ENCODE results near the gene LVRN.

Gene LVRN

GRCh38 chr5:116068028-116068632, 105.9 kb downstream of the LVRN start:
- TF ChIP-seq ZFX (IDR thresholded peaks at IDR 0.05; ENCODE audit: borderline replicate concordance) (no peak), CTCF (IDR thresholded peaks at IDR 0.05) (peak; percentile 96)
- H3K27ac ChIP-seq, result no peak overlapping the region

- TF ChIP-seq CTCF (IDR thresholded peaks at IDR 0.05), result no peak
- no peak for TF ChIP-seq ZFX (IDR thresholded peaks at IDR 0.05; ENCODE audit: borderline replicate concordance)
- H3K27ac ChIP-seq, result no peak overlapping the region
Observed at GRCh38 chr5:116071211-116071610, 108.9 kb downstream of the LVRN start.

- H3K27ac ChIP-seq, result no peak overlapping the region
- no peak for TF ChIP-seq ZFX (IDR thresholded peaks at IDR 0.05; ENCODE audit: borderline replicate concordance)
- no peak for TF ChIP-seq CTCF (IDR thresholded peaks at IDR 0.05)
Observed at GRCh38 chr5:116075191-116075831, 113.0 kb downstream of the LVRN start.

- TF ChIP-seq CTCF (IDR thresholded peaks at IDR 0.05) (no peak), ZFX (IDR thresholded peaks at IDR 0.05; ENCODE audit: borderline replicate concordance) (no peak)
- no peak overlapping the region for H3K27ac ChIP-seq
Observed at GRCh38 chr5:116076496-116076895, 114.2 kb downstream of the LVRN start.
